ENCODE results near the gene NGDN.

The NGDN gene

GRCh38 chr14:23433457-23433856 lies 36.0 kb upstream of the NGDN start:
- Histone ChIP-seq H3K36me3 (no peaks in the 10 kb centered on the region), H3K27me3 (no peaks in the 10 kb centered on the region; the same call in 1 of the 2 replicates), H3K9me3 (no peaks in the 10 kb centered on the region), H3K4me3 (ENCODE audit: low read depth, low read length) (no peak overlapping the region), H3K4me1 (no peaks in the 10 kb centered on the region)
- no peak for DNase-seq
- TF ChIP-seq CTCF (IDR thresholded peaks at IDR 0.05; ENCODE audit: low read depth, low read length), result no peak

DNA sequence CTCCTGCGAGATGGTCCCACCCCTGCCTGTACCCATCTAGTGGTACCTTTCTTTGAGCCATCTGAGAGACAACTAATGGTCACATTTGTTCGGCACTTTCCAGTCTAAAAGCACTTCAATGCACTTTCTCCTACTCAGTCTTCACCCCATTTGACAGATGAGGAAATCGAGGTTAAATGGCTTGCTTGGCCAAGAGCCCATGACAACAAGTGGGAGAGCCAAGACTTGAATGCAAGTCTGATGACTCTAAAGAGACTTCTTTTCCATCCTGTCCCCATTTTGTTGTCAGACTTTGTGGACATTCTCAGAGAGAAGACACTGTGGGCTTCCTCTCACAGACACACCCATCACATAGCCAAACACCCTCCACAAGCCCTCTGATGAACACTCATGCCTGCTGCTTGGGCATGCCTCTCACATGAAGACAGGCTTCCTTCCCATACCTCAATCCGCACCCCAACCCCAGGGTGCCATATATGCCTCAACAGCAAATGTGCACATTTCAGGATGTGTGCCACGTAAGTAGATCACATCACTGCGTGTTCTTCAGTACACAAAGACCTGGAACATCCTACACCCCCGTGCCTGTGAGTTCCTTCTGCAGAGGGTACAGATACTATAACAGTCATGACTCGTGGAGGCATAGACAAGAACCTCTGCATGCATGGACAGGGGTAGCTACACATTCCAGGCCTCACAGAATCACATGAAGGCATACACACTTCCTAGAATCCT lies 34.8 kb upstream of the NGDN start:
- no peak for DNase-seq
- no peaks in the 10 kb centered on the region for H3K4me1 ChIP-seq
- no peaks in the 10 kb centered on the region; the same call in 1 of the 2 replicates for H3K27me3 ChIP-seq
- no peak for TF ChIP-seq CTCF (IDR thresholded peaks at IDR 0.05; ENCODE audit: low read depth, low read length)
- H3K4me3 ChIP-seq (ENCODE audit: low read depth, low read length), result no peak overlapping the region
- H3K9me3 ChIP-seq, result no peaks in the 10 kb centered on the region
- H3K36me3 ChIP-seq, result no peaks in the 10 kb centered on the region

DNA sequence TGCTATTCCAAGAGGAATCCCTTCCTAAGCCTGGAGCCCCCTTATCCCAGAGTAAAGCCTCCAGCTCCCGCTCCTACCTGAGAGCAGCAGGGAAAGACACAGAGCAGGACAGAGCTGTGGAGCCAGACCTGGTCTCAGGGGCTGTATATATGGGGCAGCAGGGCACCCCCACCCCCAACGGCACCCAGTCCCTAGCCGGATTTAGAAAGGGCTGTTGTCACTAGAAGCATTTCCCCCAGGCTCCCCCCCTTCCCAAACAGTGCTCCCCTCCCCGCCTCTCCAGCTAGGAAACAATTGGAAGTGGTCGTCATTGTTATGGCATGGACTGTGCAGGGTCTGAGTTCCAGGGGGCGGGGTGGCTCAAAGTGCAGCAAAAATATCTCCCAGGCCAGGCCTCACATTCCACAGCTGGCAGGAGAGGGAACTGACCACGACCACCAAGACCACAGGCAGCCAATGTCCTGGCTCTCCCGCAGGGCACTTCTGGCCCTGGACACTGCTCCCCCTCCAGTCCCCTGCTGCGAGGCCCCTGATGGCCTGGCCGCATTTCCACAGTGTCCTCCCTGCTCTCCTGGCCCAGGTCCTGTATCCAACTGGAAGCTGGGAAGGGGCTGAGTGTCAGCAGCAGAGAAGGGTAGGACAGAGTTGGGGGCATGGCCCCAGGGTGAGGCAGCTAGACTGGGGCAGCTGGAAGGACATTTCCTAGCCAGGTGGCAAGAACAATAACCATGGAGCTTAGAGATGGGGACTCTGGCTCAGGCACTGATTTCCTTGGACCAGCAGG lies 33.8 kb upstream of the NGDN start, which contains the start of gene MYH7:
MYH7 (minus strand) TSS at position 118 of the 784 bp plus-strand sequence. CDS start 1,928 bp downstream, outside the sequence.
- Histone ChIP-seq H3K36me3 (no peaks in the 10 kb centered on the region), H3K4me3 (ENCODE audit: low read depth, low read length) (no peak within 1 kb of the TSS), H3K4me1 (no peaks in the 10 kb centered on the region), H3K9me3 (no peaks in the 10 kb centered on the region), H3K27me3 (no peaks in the 10 kb centered on the region; the same call in 1 of the 2 replicates)
- TF ChIP-seq CTCF (IDR thresholded peaks at IDR 0.05; ENCODE audit: low read depth, low read length), result no peak
- DNase-seq, result no peak

DNA sequence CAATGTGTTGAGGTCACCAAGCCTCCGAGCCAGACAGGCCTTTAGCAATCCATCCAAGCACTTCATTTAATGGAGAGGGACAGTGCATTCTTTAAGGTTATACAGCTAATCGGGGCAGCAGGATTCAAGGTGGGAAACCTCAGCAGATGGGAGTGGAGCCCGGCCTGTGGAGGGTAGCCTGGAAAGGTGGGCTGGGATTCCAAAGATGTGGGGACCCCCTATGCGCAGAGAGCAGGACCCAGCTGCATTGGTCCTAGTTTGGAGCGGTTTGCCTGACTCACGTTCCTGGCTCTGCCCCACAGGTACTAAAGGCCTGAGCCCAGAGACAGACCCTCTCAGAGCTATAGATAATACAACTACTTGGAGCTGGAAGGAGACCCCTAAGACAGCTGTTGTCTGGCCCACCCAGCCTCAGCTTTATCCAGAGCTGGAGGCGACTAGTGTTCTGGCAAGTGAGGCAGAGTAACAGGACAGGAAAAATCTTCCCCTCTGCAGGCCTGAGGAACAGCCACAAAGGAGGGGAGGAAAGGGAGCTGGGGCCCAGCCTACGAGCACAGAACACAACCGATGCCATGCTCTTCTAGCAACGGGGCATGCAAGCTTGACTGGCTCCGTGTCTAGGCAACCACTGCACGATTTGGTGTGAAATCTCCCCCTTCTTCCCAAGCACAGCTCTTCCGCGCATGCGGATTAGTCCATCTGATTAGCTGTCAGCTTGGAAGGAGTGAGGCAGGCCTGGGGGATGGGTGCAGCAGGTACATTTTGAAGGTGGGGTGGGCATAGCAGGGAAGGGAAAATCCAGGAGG lies 33.0 kb upstream of the NGDN start:
- TF ChIP-seq CTCF (IDR thresholded peaks at IDR 0.05; ENCODE audit: low read depth, low read length), result no peak
- no peak for DNase-seq
- Histone ChIP-seq H3K9me3 (no peaks in the 10 kb centered on the region), H3K4me1 (no peaks in the 10 kb centered on the region), H3K4me3 (ENCODE audit: low read depth, low read length) (no peak overlapping the region), H3K27me3 (no peaks in the 10 kb centered on the region; the same call in 1 of the 2 replicates), H3K36me3 (no peaks in the 10 kb centered on the region)

GRCh38 chr14:23437133-23438100 lies 32.1 kb upstream of the NGDN start:
- Histone ChIP-seq H3K27me3 (no peaks in the 10 kb centered on the region; the same call in 1 of the 2 replicates), H3K4me3 (ENCODE audit: low read depth, low read length) (no peak overlapping the region), H3K9me3 (no peaks in the 10 kb centered on the region), H3K4me1 (no peaks in the 10 kb centered on the region), H3K36me3 (no peaks in the 10 kb centered on the region)
- no peak for DNase-seq
- TF ChIP-seq CTCF (IDR thresholded peaks at IDR 0.05; ENCODE audit: low read depth, low read length), result no peak
